ENCODE measurements around the gene CHST10. TPM values are rescaled to one million over a fixed set of nuclear protein-coding genes. Genes with fewer than 3 reads are reported as not detected.

Gene CHST10
- total RNA-seq, 1 experiment from 2014 or later = not detected

- Mint-ChIP-seq H3K27me3 (ENCODE audit: insufficient read depth, unreplicated experiment) (peaks cover 7% of the 10 kb centered on the region), H3K36me3 (ENCODE audit: insufficient read depth, unreplicated experiment) (no peaks in the 10 kb centered on the region), H3K9me3 (ENCODE audit: unreplicated experiment) (no peaks in the 10 kb centered on the region), H3K27ac (ENCODE audit: unreplicated experiment) (no peak overlapping the region), H3K4me1 (ENCODE audit: low read depth, unreplicated experiment) (no peaks in the 10 kb centered on the region), H3K4me3 (ENCODE audit: unreplicated experiment) (no peak overlapping the region)
- TF ChIP-seq, protein P1, sequence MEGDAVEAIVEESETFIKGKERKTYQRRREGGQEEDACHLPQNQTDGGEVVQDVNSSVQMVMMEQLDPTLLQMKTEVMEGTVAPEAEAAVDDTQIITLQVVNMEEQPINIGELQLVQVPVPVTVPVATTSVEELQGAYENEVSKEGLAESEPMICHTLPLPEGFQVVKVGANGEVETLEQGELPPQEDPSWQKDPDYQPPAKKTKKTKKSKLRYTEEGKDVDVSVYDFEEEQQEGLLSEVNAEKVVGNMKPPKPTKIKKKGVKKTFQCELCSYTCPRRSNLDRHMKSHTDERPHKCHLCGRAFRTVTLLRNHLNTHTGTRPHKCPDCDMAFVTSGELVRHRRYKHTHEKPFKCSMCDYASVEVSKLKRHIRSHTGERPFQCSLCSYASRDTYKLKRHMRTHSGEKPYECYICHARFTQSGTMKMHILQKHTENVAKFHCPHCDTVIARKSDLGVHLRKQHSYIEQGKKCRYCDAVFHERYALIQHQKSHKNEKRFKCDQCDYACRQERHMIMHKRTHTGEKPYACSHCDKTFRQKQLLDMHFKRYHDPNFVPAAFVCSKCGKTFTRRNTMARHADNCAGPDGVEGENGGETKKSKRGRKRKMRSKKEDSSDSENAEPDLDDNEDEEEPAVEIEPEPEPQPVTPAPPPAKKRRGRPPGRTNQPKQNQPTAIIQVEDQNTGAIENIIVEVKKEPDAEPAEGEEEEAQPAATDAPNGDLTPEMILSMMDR (IDR thresholded peaks at IDR 0.05; ENCODE audit: insufficient read depth in 1 of 2, low read depth in 1 of 2, low read length in 1 of 2, severe bottlenecking in 1 of 2, unreplicated experiment in 1 of 2) = no peak
- Histone ChIP-seq H3K4me3 (ENCODE audit: low read depth, low read length) (no peak overlapping the region), H3K36me3 (ENCODE audit: control insufficient read depth, insufficient read depth, low read length) (no peaks in the 10 kb centered on the region), H3K27me3 (replicated peaks; ENCODE audit: control insufficient read depth, insufficient read depth, low read length) (peaks cover 1% of the 10 kb centered on the region; the same call in 1 of the 2 replicates), H3K9me3 (no peaks in the 10 kb centered on the region), H3K4me1 (no peaks in the 10 kb centered on the region)
- ChIA-PET POLR2A (no interaction called here), CTCF (no interaction called here)
- intact Hi-C loops (cut with micrococcal nuclease; ENCODE audit: unreplicated experiment) = no loop called here
- no TSS peak for BruUV-seq (replicated peaks)
- DNase-seq = no peak
Measured at GRCh38 chr2:100408941-100409340, 8.5 kb downstream of the CHST10 start.

GRCh38 chr2:100408104-100408503, 9.4 kb downstream of the CHST10 start:
- Mint-ChIP-seq H3K4me3 (ENCODE audit: unreplicated experiment) (no peak overlapping the region), H3K4me1 (ENCODE audit: low read depth, unreplicated experiment) (no peaks in the 10 kb centered on the region), H3K36me3 (ENCODE audit: insufficient read depth, unreplicated experiment) (no peaks in the 10 kb centered on the region), H3K27ac (ENCODE audit: unreplicated experiment) (no peak overlapping the region), H3K27me3 (ENCODE audit: insufficient read depth, unreplicated experiment) (peaks cover 7% of the 10 kb centered on the region), H3K9me3 (ENCODE audit: unreplicated experiment) (no peaks in the 10 kb centered on the region)
- no peaks in the 10 kb centered on the region for H3K9me3 ChIP-seq
- H3K4me3 ChIP-seq (ENCODE audit: low read depth, low read length) = no peak overlapping the region
- no peaks in the 10 kb centered on the region for H3K36me3 ChIP-seq (ENCODE audit: control insufficient read depth, insufficient read depth, low read length)
- intact Hi-C loops (cut with micrococcal nuclease; ENCODE audit: unreplicated experiment) = no loop called here
- H3K4me1 ChIP-seq = no peaks in the 10 kb centered on the region
- H3K27me3 ChIP-seq (replicated peaks; ENCODE audit: control insufficient read depth, insufficient read depth, low read length) = peaks cover 1% of the 10 kb centered on the region; the same call in 1 of the 2 replicates
- POLR2A ChIA-PET = no interaction called here
- CTCF ChIA-PET = no interaction called here
- TF ChIP-seq, protein P1 (IDR thresholded peaks at IDR 0.05; ENCODE audit: insufficient read depth in 1 of 2, low read depth in 1 of 2, low read length in 1 of 2, severe bottlenecking in 1 of 2, unreplicated experiment in 1 of 2) = no peak
- no TSS peak for BruUV-seq (replicated peaks)
- DNase-seq = no peak

DNA sequence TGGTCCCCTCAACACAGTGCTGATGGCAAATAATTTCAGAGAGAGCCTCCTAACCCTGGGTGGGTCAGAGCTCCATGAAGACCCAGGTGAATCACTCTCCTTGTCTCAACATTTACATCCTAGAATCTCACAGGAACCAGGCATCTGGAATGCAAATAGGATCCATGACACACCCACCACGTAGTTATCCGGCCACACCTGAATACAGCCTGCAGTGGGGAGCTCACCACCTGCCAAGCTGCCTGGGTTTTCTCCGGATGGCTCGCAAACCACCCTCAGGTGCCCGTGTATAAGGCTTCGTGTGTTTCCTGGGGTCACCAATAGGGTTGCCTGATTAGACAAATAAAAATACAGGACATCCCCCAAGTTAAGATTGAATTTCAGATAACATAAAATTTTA, 9.9 kb downstream of the CHST10 start:
- Mint-ChIP-seq H3K9me3 (ENCODE audit: unreplicated experiment) (no peaks in the 10 kb centered on the region), H3K27ac (ENCODE audit: unreplicated experiment) (no peak overlapping the region), H3K36me3 (ENCODE audit: insufficient read depth, unreplicated experiment) (no peaks in the 10 kb centered on the region), H3K27me3 (ENCODE audit: insufficient read depth, unreplicated experiment) (peaks cover 7% of the 10 kb centered on the region), H3K4me3 (ENCODE audit: unreplicated experiment) (no peak overlapping the region), H3K4me1 (ENCODE audit: low read depth, unreplicated experiment) (no peaks in the 10 kb centered on the region)
- TF ChIP-seq, protein P1 (IDR thresholded peaks at IDR 0.05; ENCODE audit: insufficient read depth in 1 of 2, low read depth in 1 of 2, low read length in 1 of 2, severe bottlenecking in 1 of 2, unreplicated experiment in 1 of 2) = no peak
- H3K27me3 ChIP-seq (replicated peaks; ENCODE audit: control insufficient read depth, insufficient read depth, low read length) = peaks cover 1% of the 10 kb centered on the region; the same call in 1 of the 2 replicates
- H3K4me1 ChIP-seq = no peaks in the 10 kb centered on the region
- no peaks in the 10 kb centered on the region for H3K9me3 ChIP-seq
- no TSS peak for BruUV-seq (replicated peaks)
- no peak overlapping the region for H3K4me3 ChIP-seq (ENCODE audit: low read depth, low read length)
- no peaks in the 10 kb centered on the region for H3K36me3 ChIP-seq (ENCODE audit: control insufficient read depth, insufficient read depth, low read length)
- no peak for DNase-seq
- POLR2A ChIA-PET = no interaction called here
- intact Hi-C loops (cut with micrococcal nuclease; ENCODE audit: unreplicated experiment) = no loop called here
- CTCF ChIA-PET = no interaction called here
